Medulla oblongata (tissue), 1 donor: Measurements from ENCODE around the gene DDX17.

Experiments
- DNase-seq: peaks from one replicate; pipeline ENCODE4 v3.0.0-alpha.2; 2015; ENCODE audit errors: extremely low spot score

Gene DDX17

DNA sequence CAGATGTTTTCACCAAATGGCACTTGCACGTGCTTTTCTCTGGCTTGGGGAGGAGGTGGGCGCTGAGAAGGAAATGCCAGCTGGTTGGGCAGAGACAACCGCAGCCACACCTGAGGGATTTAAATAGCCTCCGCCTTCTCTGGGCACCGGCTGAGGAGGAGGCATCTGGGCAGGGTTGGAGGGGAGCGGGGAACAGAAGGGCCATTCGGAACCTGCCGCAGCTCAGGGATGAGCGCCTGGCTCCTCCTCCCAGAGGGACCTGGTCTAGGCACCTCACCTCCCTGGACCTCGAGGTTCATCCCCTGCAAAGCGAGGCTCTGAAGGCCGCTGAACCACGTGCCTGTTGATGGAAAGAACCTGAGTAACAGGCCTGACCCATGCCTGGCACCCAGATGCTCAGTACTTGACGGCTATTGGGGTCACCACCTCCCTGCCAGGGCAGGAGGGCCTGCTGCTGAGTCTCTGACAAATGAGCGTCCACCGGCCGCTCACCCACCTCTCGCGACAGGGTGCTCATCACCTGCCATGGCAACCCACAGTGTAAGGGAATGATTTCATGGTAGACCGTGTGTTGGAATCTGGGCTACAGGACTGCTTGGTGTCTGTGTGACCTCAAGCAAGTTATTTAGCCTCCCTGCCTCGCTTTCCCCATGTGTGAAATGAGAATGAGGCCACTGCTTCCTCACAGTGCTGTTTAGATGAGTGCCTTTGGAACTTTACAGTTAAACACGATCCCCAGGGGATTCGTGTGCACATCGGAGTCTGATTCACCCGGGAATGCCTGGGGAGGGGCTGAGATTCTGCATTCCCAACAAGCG lies 40.2 kb downstream of the DDX17 start:
- no peak for DNase-seq

DNA sequence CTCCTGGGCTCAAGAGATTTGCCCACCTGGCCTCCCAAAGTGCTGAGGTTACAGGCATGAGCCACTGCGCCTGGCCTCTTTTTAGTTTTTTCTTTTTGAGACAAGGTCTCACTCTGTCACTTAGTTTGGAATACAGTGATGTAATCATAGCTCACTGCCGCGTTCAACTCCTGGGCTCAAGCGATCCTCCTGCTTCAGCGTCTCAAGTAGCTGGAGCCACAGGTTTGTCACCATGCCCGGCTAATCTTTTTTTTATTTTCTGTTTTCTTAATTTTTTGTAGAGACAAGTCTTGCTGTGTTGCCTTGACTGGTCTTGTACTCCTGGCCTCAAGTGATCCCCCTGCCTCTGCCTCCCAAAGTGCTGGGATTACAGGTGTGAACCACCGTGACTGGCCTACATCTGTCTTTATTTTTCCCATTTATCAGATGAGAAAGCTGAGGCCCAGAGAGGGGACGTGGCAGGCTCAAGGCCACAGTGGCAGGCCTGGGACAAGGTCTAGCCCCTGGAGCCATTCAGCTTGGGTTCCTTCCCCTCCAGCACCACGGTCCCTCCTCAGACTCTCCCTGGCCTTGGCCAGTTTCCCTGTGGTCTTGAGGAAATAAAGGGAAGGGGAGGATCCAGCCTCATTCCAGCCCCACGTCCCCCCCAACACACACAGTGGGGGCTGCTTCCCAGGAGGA lies 41.0 kb downstream of the DDX17 start:
- no peak for DNase-seq

DNA sequence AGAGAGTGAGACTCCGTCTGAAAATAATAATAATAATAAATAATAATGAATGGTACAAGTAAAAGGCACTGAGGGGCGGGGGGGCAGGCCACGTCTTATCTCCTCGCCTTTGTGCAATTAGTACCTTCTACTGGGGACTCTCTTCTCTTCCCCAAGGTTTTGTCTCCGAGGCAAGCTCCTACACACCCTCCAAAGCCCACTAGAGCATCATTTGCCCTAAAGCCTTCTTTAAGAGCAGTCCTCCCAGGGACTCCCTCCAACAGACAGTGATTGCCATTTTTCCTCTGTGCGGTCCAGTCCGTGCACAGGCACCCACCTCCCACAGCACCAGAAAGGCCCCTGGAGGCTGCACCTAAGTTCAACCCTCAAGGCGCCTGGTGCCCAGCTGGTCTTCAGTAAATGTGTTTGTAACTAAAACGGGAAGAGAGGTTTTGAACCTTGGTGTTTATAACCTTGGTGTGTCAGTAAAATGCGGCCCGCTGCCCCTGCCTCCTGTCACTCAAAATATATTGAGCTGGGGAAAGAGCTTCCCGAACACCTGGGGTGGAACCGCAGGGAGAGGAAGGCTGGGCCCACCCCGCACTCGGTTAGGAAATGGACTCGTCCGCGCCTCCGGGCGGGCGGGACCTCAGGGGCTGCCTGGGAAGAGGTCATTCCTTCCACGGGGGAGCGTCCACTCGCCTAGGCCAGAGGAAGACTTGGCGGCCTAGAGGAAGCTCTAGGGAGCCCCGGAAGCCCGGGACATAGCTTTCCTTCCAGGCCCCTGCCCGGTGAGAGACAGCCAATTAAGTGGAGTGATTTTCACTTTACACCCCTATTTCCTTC lies 42.9 kb downstream of the DDX17 start:
- DNase-seq: no peak

GRCh38 chr22:38461414-38462081 lies 44.6 kb downstream of the DDX17 start:
- peak; percentile 63 for DNase-seq

DNA sequence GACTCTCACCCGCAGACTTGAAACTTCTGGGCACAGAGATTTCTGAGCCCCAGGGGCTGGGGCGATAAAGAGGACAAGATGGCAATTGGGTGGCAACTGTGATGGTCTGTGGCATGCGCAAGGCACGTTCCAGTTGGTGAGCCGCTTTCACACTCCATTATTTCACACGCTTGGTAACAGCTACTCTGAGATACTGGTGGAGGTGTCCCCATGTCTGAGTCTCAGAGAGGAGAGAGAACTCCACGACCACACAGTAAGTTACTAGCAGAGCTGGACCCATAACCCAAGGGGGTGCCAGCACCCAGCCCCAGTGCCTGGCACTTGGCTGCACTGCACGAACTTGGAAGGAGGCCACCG lies 45.1 kb downstream of the DDX17 start:
- DNase-seq: no peak

GRCh38 chr22:38460426-38460840 lies 45.7 kb downstream of the DDX17 start:
- DNase-seq: no peak

DNA sequence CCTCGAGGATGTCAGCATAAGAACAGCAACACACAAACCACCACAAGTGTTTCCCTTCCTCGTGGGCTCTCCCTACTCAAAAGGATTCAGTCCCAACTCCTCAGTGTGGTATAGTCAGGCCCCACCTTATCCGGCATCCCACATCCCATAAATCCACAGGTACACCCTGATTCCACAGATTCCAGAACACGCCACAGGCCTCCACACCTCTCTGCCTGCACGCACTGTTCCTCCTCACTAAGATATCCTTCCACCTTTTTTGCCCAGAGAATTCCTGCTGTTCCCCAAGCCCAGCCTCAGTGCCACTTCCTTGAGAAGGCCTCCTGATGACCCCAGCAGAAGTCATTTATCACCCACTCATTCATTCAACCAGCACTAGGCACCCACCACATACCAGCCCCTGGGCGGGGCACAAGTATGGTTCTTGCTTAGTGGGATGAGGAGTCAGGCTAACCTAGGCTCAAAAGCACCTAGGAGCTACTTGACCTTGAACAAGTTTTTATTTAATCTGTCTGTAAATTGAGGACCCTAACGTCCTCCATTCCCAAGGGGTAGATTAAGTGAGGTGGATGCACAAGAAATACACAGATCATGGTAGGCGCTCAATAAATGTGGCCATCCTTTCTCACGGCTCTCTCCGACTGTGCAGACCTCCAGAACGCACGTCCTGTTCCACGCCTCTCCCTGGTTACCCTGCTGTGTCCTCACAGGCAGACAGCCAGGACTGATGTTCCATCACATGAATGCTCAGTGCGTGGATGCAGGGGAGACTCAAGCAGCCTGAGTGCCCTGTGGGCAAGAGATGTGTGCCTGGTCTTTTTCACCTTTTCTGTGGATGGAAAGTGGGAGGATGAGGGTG lies 49.0 kb downstream of the DDX17 start:
- DNase-seq: no peak

DNA sequence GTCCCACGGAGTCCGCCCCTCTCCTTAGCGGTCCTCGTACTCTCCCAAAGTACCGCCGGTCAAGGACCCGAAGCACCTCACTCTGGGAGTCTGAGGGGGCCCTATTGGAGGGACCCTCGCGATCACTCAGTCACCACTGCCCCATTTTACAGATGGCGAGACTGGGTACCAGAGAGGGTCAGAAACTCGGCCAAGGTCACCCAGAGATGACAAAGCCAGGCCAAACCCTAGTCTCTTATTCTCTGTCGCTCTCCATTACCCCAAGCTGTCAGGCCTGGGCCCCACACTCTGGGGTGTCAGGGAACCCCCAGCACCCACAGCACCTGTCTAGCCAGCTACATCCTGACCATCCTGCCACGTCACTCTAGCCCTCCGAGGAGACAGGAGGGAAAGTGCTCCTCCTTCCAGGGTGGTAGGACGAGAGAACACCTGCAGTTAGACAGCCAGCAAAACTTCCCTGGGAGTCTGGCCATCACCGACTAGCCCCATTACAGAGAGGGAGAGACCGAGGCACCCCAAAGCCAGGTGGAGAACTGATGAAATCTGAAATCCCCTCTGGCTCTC lies 49.8 kb downstream of the DDX17 start:
- no peak for DNase-seq

DNA sequence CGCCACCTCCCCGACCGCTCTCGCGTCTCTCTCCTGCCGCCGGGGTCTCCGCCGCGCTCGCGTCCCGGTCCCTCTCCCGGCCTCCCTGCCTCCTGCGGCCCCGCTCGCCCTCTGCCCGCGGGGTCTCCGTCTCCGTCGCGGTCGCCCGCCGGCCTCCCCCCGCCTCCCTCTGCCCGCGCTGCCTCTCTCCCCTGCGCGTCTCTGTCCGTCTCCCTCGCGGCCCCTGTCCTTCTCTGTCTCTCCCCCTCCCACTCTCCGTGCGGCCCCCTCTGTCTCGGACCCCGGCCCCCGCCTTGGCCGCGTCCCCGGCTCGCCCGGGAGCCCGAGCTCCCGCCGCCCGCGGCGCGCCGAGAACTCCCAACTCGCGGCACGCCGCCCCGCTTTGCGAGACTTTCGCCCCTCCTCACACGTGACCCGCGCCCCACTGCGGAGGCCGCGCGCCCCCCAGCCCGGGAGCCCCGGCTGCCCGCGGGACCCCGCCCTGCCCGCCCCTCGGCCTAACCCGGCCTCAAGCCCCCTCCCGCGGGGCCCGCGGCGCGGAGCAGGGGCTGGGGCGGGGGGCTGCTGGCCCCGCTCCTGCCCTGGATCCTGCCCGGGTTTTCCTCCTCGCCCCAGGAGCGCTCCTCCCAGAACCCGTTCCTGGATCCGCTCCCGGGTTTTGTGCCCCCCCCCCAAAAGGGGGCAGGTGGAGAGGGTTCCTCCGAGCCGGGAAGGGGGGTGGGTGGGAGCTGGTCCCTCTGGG lies 50.4 kb downstream of the DDX17 start:
- DNase-seq: no peak

DNA sequence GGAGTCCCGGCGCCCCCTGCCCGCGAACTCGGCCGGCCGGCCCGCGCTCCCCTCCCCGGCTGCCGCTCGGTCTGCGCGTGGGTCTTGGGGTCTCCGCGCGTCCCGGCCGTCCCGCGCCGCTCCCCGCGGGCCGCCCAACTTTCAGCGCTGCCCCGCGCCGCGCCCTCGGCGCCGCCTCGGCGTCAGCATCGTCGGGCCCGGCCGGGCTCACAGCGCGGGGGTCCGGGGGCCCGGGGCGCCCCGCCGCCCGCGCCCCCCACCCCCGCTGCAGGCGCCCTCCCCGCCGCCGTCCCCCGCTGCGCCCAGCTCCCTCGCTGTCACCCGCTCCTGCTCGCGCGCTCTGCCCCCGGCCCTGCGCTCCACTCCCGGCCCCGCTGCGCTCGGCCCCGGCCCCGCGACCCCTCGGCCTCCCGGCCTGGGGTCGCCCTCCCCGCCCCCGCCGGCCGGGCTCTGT lies 51.0 kb downstream of the DDX17 start, which contains the start of gene KCNJ4:
TSS of gene KCNJ4 (minus strand) at position 124 of the 454 bp plus-strand sequence. CDS start 27,067 bp downstream, outside the sequence.
- no peak for DNase-seq

GRCh38 chr22:38454353-38455075 lies 51.6 kb downstream of the DDX17 start:
- DNase-seq: no peak

- DNase-seq: no peak
These were observed 52.1 kb downstream of the DDX17 start for GRCh38 chr22:38453996-38454352.

- no peak for DNase-seq
These were observed 52.9 kb downstream of the DDX17 start for GRCh38 chr22:38453066-38453672.

GRCh38 chr22:38452373-38453065 lies 53.6 kb downstream of the DDX17 start:
- no peak for DNase-seq

DNA sequence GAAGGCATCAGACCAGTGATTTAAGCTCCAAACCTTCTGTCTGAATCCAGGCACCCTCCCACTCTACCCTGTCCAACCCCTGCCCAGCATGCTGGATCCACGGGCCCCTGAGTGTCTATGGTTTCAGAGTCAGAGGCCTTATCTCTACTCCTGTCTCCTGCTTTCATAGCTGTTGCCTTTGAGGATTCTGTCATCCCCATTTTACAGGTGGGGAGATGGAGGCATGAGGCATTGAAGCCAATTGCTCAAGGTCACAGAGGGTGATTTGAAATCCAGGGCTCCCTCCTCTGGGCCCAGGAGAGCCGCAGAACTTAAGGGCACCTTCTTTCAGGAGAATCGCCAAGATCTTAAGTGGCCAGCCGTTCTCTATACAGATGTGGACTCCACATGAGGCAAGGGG lies 54.2 kb downstream of the DDX17 start:
- DNase-seq: no peak

DNA sequence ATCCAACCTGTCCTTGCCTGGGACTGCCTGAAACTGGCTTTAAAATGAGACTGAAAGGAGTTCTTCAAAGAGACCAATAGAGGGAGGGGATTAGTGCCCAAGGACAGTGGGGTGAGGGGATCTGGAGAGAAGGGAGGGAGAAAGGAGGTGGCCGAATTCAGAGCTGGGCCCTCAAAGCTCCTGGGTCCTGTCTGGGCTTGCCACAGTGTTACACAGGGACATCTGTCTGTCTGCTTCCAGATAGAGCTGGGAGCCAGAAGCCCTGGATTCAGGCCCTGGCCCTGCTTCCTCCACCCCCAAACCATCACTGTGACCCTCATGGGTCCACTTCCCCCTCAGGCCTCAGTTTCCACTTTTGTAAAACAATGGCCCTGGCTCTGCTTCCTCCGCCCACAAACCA lies 54.7 kb downstream of the DDX17 start:
- no peak for DNase-seq

DNA sequence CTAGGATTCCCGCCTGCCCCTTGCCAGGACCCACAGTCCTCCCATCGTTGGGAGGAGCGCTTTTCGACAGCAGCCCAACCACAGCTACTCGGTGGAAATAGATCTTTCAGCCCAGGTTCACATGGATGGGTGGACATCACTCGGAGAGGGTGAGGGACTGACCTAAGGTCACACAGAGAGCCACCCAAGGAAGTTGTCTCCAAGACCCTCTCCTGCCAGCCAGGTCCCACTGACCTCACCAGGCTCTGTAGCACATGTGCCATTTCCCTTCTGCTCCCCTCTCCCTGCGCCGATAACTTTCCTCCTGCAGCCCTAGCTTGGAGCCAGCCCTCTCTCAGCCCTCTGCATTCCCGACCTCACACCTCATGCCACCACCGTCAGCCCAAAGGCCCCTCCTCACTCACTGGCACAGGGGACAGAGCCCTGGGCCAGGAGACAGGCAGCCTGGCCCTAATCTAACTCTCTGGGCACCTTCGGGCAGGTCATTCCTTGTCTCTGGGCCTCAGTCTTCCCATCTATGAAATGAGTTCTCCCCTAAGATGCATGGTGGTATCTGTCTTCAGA lies 55.8 kb downstream of the DDX17 start:
- no peak for DNase-seq

GRCh38 chr22:38449776-38450175 lies 56.3 kb downstream of the DDX17 start:
- DNase-seq: no peak
